Muscle of leg (tissue), 11 donors: Measurements from ENCODE around the gene SP2. TPM values are rescaled to one million over a fixed set of nuclear protein-coding genes. Genes with fewer than 3 reads are reported as not detected.

Experiments
- DNase-seq: peaks from one replicate; pipeline ENCODE4 v3.0.0; 2013
- H3K27ac ChIP-seq: one replicate; pipeline ENCODE4 v1.5.1; 2013; ENCODE audit warnings: mild to moderate bottlenecking, low read length, control low read depth
- H3K27me3 ChIP-seq: one replicate; pipeline ENCODE4 v1.6.1; 2013; ENCODE audit warnings: low read length; ENCODE audit not compliant: control insufficient read depth, insufficient read depth
- H3K36me3 ChIP-seq: one replicate; pipeline ENCODE4 v1.6.1; 2013; ENCODE audit warnings: low read length; ENCODE audit not compliant: control insufficient read depth, insufficient read depth
- H3K4me1 ChIP-seq: one replicate; pipeline ENCODE4 v1.6.1; 2013; ENCODE audit warnings: low read length; ENCODE audit not compliant: control insufficient read depth, insufficient read depth
- H3K4me3 ChIP-seq: one replicate; pipeline ENCODE4 v1.5.1; 2013; ENCODE audit warnings: low read length, control low read depth
- H3K9me3 ChIP-seq: replicated peaks from 2 replicates; pipeline ENCODE4 v1.6.1; 2013; ENCODE audit warnings: low read depth, low read length; ENCODE audit not compliant: control insufficient read depth
- WGBS: methylation state at CpG from one replicate; pipeline ENCODE4 v1.1.5; 2013; ENCODE audit warnings: missing lambda C conversion rate; ENCODE audit not compliant: insufficient coverage; 5-methylcytosine and 5-hydroxymethylcytosine counted together
- polyA plus RNA-seq, 8 donors: library from polyadenylated mRNA; unstranded; fragments of 120-200 nt; gene quantifications; one replicate each; pipeline versions ENCODE4 v1.2.1 to v1.2.3, GENCODE V29; 2013; ENCODE audit warnings: inconsistent platforms in 1 of 8, low replicate concordance in 1 of 8; ENCODE audit not compliant: insufficient read length in 8 of 8, insufficient read depth in 1 of 8
- total RNA-seq: library from RNA; stranded (reverse); fragments of 120-200 nt; gene quantifications from one replicate; pipeline ENCODE4 v1.2.4, GENCODE V29; 2013

SP2 gene
- total and polyA plus RNA-seq, 9 donors: 2.0 to 19.5 (median 16.0) TPM

- peaks cover 44% of the 10 kb centered on the region for H3K36me3 ChIP-seq
- H3K27me3 ChIP-seq: no peaks in the 10 kb centered on the region
- 85% methylated on average over 5 of the region's 8 CpGs for WGBS
- no peak overlapping the region for H3K27ac ChIP-seq
- H3K4me1 ChIP-seq: peaks cover 17% of the 10 kb centered on the region
- no peaks in the 10 kb centered on the region for H3K9me3 ChIP-seq
- DNase-seq: no peak
- no peak overlapping the region for H3K4me3 ChIP-seq
Measured at GRCh38 chr17:47973541-47973940, 77.5 kb downstream of the SP2 start.

- H3K4me1 ChIP-seq: peaks cover 14% of the 10 kb centered on the region
- no peak for DNase-seq
- no peak overlapping the region for H3K27ac ChIP-seq
- H3K4me3 ChIP-seq: no peak overlapping the region
- H3K36me3 ChIP-seq: peaks cover 61% of the 10 kb centered on the region
- H3K9me3 ChIP-seq: no peaks in the 10 kb centered on the region
- WGBS: 84% methylated on average over 13 of the region's 15 CpGs
- H3K27me3 ChIP-seq: no peaks in the 10 kb centered on the region
Measured at GRCh38 chr17:47975189-47975822, 79.3 kb downstream of the SP2 start.

DNA sequence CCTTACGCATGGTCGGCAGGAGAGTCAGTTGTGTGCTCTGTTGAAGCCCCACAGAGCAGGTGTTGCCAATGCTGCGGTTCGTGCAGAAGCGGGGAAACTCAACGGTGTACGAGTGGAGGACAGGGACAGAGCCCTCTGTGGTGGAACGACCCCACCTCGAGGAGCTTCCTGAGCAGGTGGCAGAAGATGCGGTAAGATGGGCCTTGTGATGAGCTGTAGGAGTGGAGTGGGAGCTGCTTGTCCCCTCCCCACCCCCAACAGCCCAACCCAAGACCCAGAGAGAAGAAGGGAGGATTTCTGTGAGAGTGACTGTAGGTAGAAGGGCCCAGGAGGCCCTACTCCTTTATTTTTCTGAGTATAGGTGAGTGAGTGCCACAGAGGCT, 79.8 kb downstream of the SP2 start:
- Histone ChIP-seq H3K4me1 (peaks cover 11% of the 10 kb centered on the region), H3K27ac (no peak overlapping the region), H3K4me3 (no peak overlapping the region), H3K36me3 (peaks cover 66% of the 10 kb centered on the region), H3K27me3 (no peaks in the 10 kb centered on the region), H3K9me3 (no peaks in the 10 kb centered on the region)
- no peak for DNase-seq
- WGBS: 99% methylated on average over 7 of the region's 10 CpGs

GRCh38 chr17:47978324-47978723, 82.3 kb downstream of the SP2 start:
- no peak overlapping the region for H3K4me3 ChIP-seq
- no peaks in the 10 kb centered on the region for H3K4me1 ChIP-seq
- H3K27me3 ChIP-seq: no peaks in the 10 kb centered on the region
- H3K36me3 ChIP-seq: peaks cover 91% of the 10 kb centered on the region
- DNase-seq: peak; percentile 62
- no peaks in the 10 kb centered on the region for H3K9me3 ChIP-seq
- no peak overlapping the region for H3K27ac ChIP-seq
- no CpG with 5 or more reads among the region's 7 CpGs for WGBS

Other genes with a start within 250 kb of the SP2 start
- gene KPNB1, start 246.3 kb upstream of the SP2 start, total RNA-seq: 124 TPM
- gene KPNB1, start 246.3 kb upstream of the SP2 start, polyA plus RNA-seq: 100 to 1,000 TPM; 132 to 184 (median 159) TPM
- gene TBKBP1, start 202.1 kb upstream of the SP2 start, total RNA-seq: 14.4 TPM
- gene TBKBP1, start 202.1 kb upstream of the SP2 start, polyA plus RNA-seq: 10 to 100 TPM; 27.4 to 37.8 (median 33.1) TPM
- gene TBX21, start 163.0 kb upstream of the SP2 start, total RNA-seq: 0.09 TPM
- gene TBX21, start 163.0 kb upstream of the SP2 start, polyA plus RNA-seq: under 1 TPM; 0.12 to 0.34 (median 0.18) TPM
- gene OSBPL7, start 74.4 kb upstream of the SP2 start, total RNA-seq: 9.7 TPM
- gene OSBPL7, start 74.4 kb upstream of the SP2 start, polyA plus RNA-seq: 10 to 100 TPM in 5 of 8 donors, 1 to 10 TPM in 3; 7.1 to 18.7 (median 11.9) TPM
- 37.5 TPM for gene MRPL10, start 64.7 kb upstream of the SP2 start, total RNA-seq
- gene MRPL10, start 64.7 kb upstream of the SP2 start, polyA plus RNA-seq: 10 to 100 TPM; 47.1 to 62.9 (median 57.2) TPM
- 0.04 TPM for gene LRRC46, start 64.6 kb upstream of the SP2 start, total RNA-seq
- gene LRRC46, start 64.6 kb upstream of the SP2 start, polyA plus RNA-seq: 1 to 10 TPM in 5 of 8 donors, under 1 TPM in 3; 0.57 to 1.6 (median 1.1) TPM
- gene SCRN2, start 55.0 kb upstream of the SP2 start, total RNA-seq: 33.8 TPM
- 10 to 100 TPM; 20.3 to 33.7 (median 24.5) TPM for gene SCRN2, start 55.0 kb upstream of the SP2 start, polyA plus RNA-seq
- gene SP6, start 45.1 kb upstream of the SP2 start, total RNA-seq: 0.18 TPM
- gene SP6, start 45.1 kb upstream of the SP2 start, polyA plus RNA-seq: 1 to 10 TPM in 6 of 8 donors, under 1 TPM in 2; 0.69 to 3.2 (median 1.2) TPM
- 11.8 TPM for gene PNPO, start 45.3 kb downstream of the SP2 start, total RNA-seq
- gene PNPO, start 45.3 kb downstream of the SP2 start, polyA plus RNA-seq: 10 to 100 TPM in 1 of 8 donors, 1 to 10 TPM in 7; 5.9 to 10.2 (median 8.8) TPM
- not detected for gene PRR15L, start 61.6 kb downstream of the SP2 start, total RNA-seq
- gene PRR15L, start 61.6 kb downstream of the SP2 start, polyA plus RNA-seq: 10 to 100 TPM in 1 of 8 donors, 1 to 10 TPM in 1, under 1 TPM in 4, not detected in 2; 0.11 to 10.7 (median 0.21) TPM
- gene CDK5RAP3, start 74.9 kb downstream of the SP2 start, total RNA-seq: 90.3 TPM
- gene CDK5RAP3, start 74.9 kb downstream of the SP2 start, polyA plus RNA-seq: 10 to 100 TPM; 72.6 to 99.0 (median 83.5) TPM
- 99.2 TPM for gene COPZ2, start 141.6 kb downstream of the SP2 start, total RNA-seq
- gene COPZ2, start 141.6 kb downstream of the SP2 start, polyA plus RNA-seq: 10 to 100 TPM; 30.1 to 68.0 (median 46.7) TPM
- gene NFE2L1, start 152.1 kb downstream of the SP2 start, total RNA-seq: 68.7 TPM
- gene NFE2L1, start 152.1 kb downstream of the SP2 start, polyA plus RNA-seq: 100 to 1,000 TPM; 199 to 326 (median 258) TPM
- gene CBX1, start 205.2 kb downstream of the SP2 start, total RNA-seq: 54.0 TPM
- gene CBX1, start 205.2 kb downstream of the SP2 start, polyA plus RNA-seq: 100 to 1,000 TPM in 3 of 8 donors, 10 to 100 TPM in 5; 75.5 to 118 (median 88.9) TPM
- 6.9 TPM for gene SNX11, start 211.5 kb downstream of the SP2 start, total RNA-seq
- 10 to 100 TPM in 7 of 8 donors, 1 to 10 TPM in 1; 9.1 to 12.9 (median 11.3) TPM for gene SNX11, start 211.5 kb downstream of the SP2 start, polyA plus RNA-seq